Thyroid gland (tissue), 4 donors: ENCODE measurements around the gene STK4. TPM values are rescaled to one million over a fixed set of nuclear protein-coding genes. Genes with fewer than 3 reads are reported as not detected.

ENCODE experiments used
- DNase-seq, 2 donors: peaks; one replicate each; pipeline ENCODE4 v3.0.0-alpha.2; 2019
- H3K27ac ChIP-seq, 3 donors: fragments of 200-600 bp; sonication (generic); 1 replicate in 2 of 3; 2 replicates in 1 of 3; pipeline ENCODE4 v1.5.1; 2016 to 2019; ENCODE audit warnings: mild to moderate bottlenecking in 1 of 3, moderate library complexity in 1 of 3
- H3K27me3 ChIP-seq: fragments of 200-600 bp; sonication (generic); one replicate; pipeline ENCODE4 v1.5.1; 2019
- H3K36me3 ChIP-seq, 2 donors: fragments of 200-600 bp; sonication (generic); one replicate each; pipeline ENCODE4 v1.5.1; 2016 to 2019
- H3K4me1 ChIP-seq, 2 donors: fragments of 200-600 bp; sonication (generic); one replicate each; pipeline ENCODE4 v1.5.1; 2017 to 2019
- H3K4me3 ChIP-seq, 3 donors: fragments of 200-600 bp; sonication (generic); replicated peaks in 1 of 3; 1 replicate in 2 of 3; 2 replicates in 1 of 3; pipeline ENCODE4 v1.5.1; 2016; ENCODE audit warnings: mild to moderate bottlenecking in 1 of 3
- H3K9me3 ChIP-seq: fragments of 200-600 bp; sonication (generic); one replicate; pipeline ENCODE4 v1.5.1; 2017
- CTCF ChIP-seq, 6 experiments: fragments of 200-600 bp in 3 of 6; fragments of 450-650 bp in 3 of 6; sonication (generic) in 3 of 6; IDR thresholded peaks; one replicate each; pipeline ENCODE4 v1.5.1; 2016 to 2019; ENCODE audit warnings: antibody characterized with exemption in 6 of 6, mild to moderate bottlenecking in 2 of 6, inconsistent platforms in 1 of 6, moderate library complexity in 1 of 6
- POLR2A ChIP-seq, 2 donors: fragments of 450-650 bp; IDR thresholded peaks; one replicate each; pipeline ENCODE4 v1.6.1; 2017; ENCODE audit warnings: antibody characterized with exemption in 2 of 2, mild to moderate bottlenecking in 2 of 2, moderate library complexity in 1 of 2
- WGBS, 2 donors: methylation state at CpG; one replicate each; pipeline ENCODE4 v1.1.5; 2017; 5-methylcytosine and 5-hydroxymethylcytosine counted together
- intact Hi-C: fragments of 100-400 bp; cut with DNase I; formaldehyde crosslinking; loops from one replicate; pipeline ENCODE4 v1.15.1; 2023
- total RNA-seq, 4 donors: library from RNA; depleted of rRNA; stranded (reverse); fragments of >200 nt; gene quantifications; one replicate each; pipeline ENCODE4 v1.2.3, GENCODE V29; 2016

STK4 gene
- total RNA-seq, 4 donors from 2014 or later = 18.8 to 37.2 (median 29.2) TPM

- 97 to 98% methylated on average over 4 of the region's 4 CpGs for WGBS, 2 donors
- no peaks in the 10 kb centered on the region for H3K4me1 ChIP-seq
- no peak overlapping the region for H3K27ac ChIP-seq
- peaks cover 13 to 22% of the 10 kb centered on the region in 2 donors for H3K36me3 ChIP-seq
- H3K9me3 ChIP-seq = no peaks in the 10 kb centered on the region
- H3K27me3 ChIP-seq = no peaks in the 10 kb centered on the region
- intact Hi-C loops = no loop called here
- no peak for DNase-seq
- no peak overlapping the region for H3K4me3 ChIP-seq
- TF ChIP-seq POLR2A (IDR thresholded peaks at IDR 0.05) (no peak), CTCF (IDR thresholded peaks at IDR 0.05) (no peak)
Measured at GRCh38 chr20:44976698-44977097, 10.4 kb downstream of the STK4 start.

- intact Hi-C loops = no loop called here
Measured at GRCh38 chr20:44979090-44979621, 12.8 kb downstream of the STK4 start.

GRCh38 chr20:44981736-44982406 lies 15.6 kb downstream of the STK4 start:
- Histone ChIP-seq H3K4me3 (no peak overlapping the region), H3K27me3 (no peaks in the 10 kb centered on the region), H3K36me3 (peaks cover 6 to 12% of the 10 kb centered on the region in 2 donors), H3K9me3 (no peaks in the 10 kb centered on the region), H3K4me1 (no peaks in the 10 kb centered on the region), H3K27ac (no peak overlapping the region)
- 94% methylated on average over 8 of the region's 8 CpGs for WGBS, 2 donors
- TF ChIP-seq CTCF (IDR thresholded peaks at IDR 0.05) (no peak), POLR2A (IDR thresholded peaks at IDR 0.05) (no peak)
- intact Hi-C loops = no loop called here
- no peak for DNase-seq

More at GRCh38 chr20:44979090-44979621, 12.8 kb downstream of the STK4 start:
- Histone ChIP-seq H3K4me3 (no peak overlapping the region), H3K36me3 (peaks cover 12 to 17% of the 10 kb centered on the region in 2 donors), H3K9me3 (no peaks in the 10 kb centered on the region), H3K4me1 (no peaks in the 10 kb centered on the region), H3K27ac (peak overlapping the region in 1 of 3 donors; percentile 36), H3K27me3 (no peaks in the 10 kb centered on the region)
- WGBS, 2 donors = 70 to 77% methylated on average over 2 of the region's 2 CpGs
- TF ChIP-seq POLR2A (IDR thresholded peaks at IDR 0.05) = no peak
- no peak for TF ChIP-seq CTCF (IDR thresholded peaks at IDR 0.05)
- no peak for DNase-seq

GRCh38 chr20:44983093-44983674 lies 16.9 kb downstream of the STK4 start:
- no peak for TF ChIP-seq CTCF (IDR thresholded peaks at IDR 0.05)
- TF ChIP-seq POLR2A (IDR thresholded peaks at IDR 0.05) = no peak
- H3K36me3 ChIP-seq = peaks cover 6 to 12% of the 10 kb centered on the region in 2 donors

GRCh38 chr20:44988631-44989171 lies 22.4 kb downstream of the STK4 start:
- intact Hi-C loops = no loop called here
- peaks cover 9 to 20% of the 10 kb centered on the region in 2 donors for H3K4me1 ChIP-seq
- no peaks in the 10 kb centered on the region for H3K27me3 ChIP-seq
- H3K36me3 ChIP-seq = peaks cover 0 to 7% of the 10 kb centered on the region in 2 donors
- H3K27ac ChIP-seq = no peak overlapping the region
- DNase-seq = no peak
- no peak overlapping the region for H3K4me3 ChIP-seq
- WGBS, 2 donors = 90 to 93% methylated on average over 1 of the region's 1 CpG
- TF ChIP-seq POLR2A (IDR thresholded peaks at IDR 0.05) (no peak), CTCF (IDR thresholded peaks at IDR 0.05) (no peak)
- H3K9me3 ChIP-seq = no peaks in the 10 kb centered on the region

More at GRCh38 chr20:44983093-44983674, 16.9 kb downstream of the STK4 start:
- no peak overlapping the region for H3K27ac ChIP-seq
- H3K9me3 ChIP-seq = no peaks in the 10 kb centered on the region
- H3K27me3 ChIP-seq = no peaks in the 10 kb centered on the region
- WGBS, 2 donors = 95 to 98% methylated on average over 7 of the region's 7 CpGs
- H3K4me3 ChIP-seq = no peak overlapping the region
- DNase-seq = no peak
- no peaks in the 10 kb centered on the region for H3K4me1 ChIP-seq
- intact Hi-C loops = no loop called here
